GM19455 (cell line): ENCODE results near the gene KCNAB2.

ENCODE experiments used
- ATAC-seq: cut with Tn5 transposase; IDR thresholded peaks from one replicate; pipeline ENCODE4 v1.9.1; 2021; ENCODE audit not compliant: unreplicated experiment

KCNAB2 gene

DNA sequence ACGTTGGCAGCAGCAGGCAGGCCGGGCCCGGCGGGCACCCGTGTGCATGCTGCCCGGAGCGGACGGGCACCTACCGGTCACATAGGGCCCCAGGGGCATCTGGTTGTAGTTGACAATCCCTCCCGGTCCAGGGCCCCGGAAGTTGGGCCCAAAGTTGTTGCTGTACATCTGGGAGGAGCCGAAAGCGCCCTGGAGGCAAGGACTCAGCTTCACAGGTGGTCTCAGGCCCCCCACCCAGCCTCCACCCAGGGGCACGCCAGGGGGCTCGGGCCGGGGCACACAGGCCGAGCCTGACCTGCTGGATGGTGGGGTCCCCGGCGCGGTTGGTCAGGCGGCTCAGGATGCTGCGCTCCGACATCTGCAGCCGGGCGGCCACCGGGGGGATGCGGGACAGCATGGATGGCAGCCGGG, 60.6 kb downstream of the KCNAB2 start:
- ATAC-seq, result no peak

DNA sequence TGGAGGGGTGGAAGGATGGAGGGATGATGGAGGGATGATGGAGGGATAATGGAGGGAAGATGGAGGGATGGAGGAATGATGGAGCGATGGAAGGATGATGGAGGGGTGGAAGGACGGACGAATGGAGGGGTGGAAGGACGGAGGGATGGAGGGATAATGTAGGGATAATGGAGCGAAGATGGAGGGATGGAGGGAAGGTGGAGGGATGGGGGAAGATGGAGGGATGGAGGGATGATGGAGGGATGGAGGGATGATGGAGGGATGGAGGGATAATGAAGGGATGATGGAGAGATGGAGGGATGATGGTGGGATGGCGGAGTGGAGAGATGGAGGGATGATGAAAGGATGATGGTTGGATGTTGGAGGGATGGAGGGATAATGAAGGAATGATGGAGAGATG, 61.3 kb downstream of the KCNAB2 start:
- ATAC-seq, result no peak

DNA sequence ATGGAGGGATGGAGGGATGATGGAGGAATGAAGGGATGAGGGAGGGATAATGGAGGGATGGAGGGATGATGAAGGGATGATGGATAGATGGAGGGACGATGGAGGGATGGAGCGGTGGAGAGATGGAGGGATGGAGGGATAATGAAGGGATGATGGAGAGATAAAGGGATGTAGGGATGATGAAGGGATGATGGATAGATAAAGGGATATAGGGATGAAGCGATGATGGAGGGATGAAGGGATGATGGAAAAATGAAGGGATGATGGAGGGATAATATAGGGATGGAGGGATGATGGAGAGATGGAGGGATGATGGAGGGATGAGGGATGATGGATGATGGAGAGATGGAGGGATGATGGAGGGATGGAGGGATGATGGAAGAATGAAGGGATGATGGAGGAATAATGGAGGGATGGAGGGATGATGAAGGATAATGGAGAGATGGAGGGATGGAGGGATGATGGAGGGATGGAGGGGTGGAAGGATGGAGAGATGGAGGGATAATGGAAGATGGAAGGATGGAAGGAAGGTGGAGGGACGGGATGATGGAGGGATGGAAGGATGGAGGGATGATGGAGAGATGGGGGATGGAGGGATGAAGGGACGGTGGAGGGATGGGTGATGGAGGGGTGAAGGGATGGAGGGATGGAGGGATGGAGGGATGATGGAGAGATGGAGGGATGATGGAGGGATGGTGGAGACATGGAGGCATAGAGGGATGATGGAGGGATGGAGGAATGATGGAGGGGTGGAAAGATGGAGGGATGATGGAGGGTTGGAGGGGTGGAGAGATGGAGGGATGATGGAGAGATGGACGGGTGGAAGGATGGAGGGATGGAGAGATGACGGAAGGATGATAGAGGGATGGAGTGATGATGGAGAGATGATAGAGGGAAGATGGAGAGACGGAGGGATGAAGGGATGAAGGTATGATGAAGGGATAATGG, 62.0 kb downstream of the KCNAB2 start:
- ATAC-seq, result no peak

DNA sequence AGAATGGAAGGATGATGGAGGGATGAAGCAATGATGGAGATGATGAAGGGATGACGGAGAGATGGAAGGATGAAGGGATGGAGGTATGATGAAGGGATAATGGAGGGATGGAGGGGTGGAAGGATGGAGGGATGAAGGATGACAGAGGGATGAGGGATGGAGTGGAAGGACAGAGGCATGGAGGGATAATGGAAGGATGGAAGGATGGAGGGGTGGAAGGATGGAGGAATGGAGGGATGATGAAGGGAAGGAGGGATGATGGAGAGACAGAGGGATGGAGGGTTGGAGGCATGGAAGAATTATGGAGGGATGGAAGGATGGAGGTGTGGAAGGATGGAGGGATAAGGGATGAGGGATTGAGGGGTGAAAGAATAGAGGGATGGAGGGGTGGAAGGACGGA, 62.8 kb downstream of the KCNAB2 start:
- ATAC-seq, result no peak

DNA sequence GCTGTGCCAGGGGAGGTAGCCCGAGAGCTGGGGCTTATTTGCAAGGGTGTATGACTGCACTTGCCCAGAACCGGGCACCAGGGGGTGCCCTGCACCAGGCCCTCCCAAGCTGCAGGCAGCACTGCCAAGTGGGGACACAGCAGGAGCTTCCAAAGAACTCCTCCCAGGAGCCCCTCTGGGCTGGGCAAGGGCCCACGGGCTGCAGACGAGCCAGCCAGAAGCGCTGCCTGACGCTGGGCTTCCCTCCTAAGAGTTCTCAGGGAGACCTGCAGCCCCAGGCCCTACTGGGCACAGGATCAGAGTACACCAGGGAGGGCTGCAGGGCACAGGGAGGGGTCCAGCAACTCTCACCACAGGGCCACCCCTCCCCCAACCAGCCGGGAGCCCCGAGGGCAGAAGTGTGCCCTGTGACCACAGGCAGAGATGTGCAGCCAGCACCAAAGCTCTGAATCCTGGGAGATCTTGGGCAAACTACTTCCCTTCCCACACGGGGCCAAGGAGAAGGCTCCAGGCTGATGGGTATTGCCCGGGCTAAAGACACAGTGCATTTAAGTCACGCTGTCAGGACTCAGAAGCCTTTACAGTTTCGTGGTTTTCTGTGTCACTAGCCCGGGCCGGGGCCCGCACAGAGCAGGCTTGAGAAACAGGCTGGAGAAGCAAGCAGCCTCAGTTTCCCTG, 63.4 kb downstream of the KCNAB2 start:
- no peak for ATAC-seq

DNA sequence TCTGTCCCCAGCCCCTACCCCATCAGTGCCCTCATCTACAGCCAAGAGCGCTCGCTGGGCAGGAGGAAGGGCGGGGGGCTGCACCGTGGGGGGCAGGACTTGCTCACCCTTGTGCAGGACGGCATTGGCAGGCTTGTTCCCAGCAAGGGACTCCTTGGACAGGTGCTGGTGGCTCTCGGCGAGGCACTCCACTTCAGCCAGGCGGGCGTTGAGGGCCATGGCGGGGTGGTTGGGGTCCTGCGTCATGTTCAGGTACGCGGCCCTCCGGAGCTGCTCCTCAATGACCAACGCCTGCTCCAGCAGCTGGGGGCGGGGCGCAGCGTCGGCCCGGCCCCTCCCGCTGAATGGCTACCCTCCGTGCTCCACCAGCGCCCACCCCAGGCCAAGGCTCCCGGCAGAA, 64.0 kb downstream of the KCNAB2 start:
- no peak for ATAC-seq

DNA sequence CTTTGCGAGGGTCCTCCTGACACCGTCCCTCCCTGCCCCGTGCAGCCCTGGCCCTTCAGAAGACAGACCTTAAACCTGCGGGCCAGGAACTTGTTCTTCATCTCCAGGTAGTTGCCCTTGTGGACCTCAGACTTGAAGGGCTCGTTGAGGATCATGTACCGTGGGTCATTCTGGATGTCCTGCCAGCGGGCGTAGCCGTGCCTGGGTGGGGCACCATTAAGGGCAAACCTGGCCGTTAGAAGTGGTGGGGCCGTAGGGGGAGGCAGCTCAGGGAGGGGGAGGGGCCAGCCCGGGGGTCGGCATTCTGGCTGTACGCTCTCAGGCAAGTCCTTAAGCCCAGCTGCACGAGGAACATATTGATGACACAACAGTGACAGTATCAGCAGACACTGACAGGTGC, 64.6 kb downstream of the KCNAB2 start:
- ATAC-seq, result no peak

DNA sequence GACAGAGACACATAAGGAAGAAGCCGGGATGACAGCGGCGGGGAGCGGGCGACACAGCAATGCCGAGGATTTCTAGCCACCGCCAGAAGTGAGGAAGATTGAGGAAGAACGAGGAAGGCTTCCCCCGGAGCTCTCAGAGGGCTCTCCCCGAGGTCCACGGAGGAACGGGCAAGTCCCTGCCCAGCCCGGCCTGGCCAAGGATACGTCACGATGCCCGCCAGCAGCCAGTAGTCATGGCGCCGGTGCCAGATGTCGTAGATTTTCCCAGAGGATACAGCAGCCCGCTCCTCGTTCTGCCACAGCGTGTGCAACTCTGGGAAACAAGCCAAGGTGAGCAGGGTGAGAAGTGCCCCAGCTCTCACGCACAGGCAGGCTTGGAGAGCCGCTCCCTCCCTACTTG, 65.9 kb downstream of the KCNAB2 start:
- ATAC-seq, result no peak

DNA sequence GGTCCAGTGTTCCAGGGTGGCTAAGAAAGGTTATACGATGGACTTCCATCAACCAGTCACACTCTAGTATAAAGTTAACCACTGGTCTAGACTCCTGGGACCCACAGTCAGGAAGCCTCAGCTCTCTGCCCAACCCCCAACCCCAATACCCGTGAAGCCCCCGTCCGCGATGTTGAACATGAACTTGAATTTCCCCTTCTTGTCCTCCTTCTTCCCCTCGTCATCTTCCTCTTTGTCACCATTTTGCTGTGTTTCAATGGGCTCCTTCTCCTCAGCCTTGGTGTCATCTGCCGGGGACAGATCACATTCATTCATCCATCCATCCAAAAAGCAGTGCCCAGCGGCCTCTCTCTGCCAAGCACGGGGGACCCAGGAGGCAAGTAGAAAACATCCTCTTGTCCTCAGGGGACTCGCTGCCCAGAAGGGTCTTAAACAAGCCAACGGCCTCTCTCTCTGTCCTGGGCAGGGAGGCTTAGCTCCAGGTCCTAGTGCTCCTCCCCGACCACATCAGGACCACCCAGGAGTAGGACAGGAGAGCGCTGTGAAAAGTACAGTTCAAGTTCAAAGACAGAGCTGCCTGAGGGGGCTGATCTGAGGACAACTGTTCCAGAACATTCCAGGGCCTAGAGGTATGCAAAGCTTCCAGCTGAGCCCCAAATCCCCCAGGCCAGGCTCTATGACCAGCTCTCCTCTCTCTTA, 66.5 kb downstream of the KCNAB2 start:
- ATAC-seq, result no peak

DNA sequence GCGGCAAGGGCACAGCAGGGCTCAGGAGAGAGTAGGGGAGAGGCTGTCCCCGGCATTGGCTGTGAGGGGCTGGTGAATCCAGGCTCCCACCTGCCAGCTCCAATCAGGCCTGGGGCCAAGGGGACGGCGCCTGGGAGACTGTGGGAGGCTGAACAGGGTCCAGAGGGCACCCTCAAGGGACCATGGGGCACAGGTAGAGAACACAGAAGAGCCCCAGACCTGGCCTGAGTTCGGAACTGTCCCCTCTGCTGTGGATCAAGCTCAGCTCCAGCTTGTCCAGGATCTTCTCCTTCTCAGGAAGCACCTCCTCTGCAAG, 67.0 kb downstream of the KCNAB2 start:
- ATAC-seq, result no peak

DNA sequence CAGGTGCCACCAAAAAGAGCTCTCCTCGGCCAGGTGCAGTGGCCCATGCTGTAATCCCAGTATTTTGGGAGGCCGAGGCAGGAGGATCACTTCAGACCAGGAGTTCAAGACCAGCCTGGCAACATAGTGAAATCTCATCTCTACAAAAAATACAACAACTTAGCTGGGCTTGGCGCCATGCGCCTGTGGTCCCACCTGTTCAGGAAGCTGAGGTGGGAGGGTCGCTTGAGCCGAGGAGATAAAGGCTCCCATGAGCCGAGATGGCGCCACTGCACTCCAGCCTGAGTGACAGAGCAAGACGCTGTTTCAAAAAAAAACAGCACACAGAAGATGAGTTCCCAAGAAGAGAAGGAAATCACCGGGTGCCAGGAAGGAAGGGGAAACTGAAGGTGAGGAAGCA, 67.4 kb downstream of the KCNAB2 start:
- no peak for ATAC-seq

DNA sequence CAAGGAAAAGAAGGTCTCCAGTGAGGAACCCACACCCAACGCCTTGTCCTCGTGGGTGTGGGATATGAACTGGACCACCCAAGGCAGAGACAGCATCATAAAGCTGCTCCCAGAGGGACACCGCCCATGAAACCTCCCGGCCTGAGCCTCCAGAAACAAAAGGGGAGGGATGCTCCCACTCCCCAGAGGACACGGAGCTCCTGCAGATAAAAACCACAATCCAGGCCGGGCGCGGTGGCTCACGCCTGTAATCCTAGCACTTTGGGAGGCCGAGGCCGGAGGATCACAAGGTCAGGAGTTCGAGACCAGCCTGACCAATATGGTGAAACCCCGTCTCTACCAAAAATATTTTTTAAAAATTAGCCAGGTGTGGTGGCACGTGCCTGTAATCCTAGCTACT, 68.1 kb downstream of the KCNAB2 start:
- ATAC-seq, result no peak

DNA sequence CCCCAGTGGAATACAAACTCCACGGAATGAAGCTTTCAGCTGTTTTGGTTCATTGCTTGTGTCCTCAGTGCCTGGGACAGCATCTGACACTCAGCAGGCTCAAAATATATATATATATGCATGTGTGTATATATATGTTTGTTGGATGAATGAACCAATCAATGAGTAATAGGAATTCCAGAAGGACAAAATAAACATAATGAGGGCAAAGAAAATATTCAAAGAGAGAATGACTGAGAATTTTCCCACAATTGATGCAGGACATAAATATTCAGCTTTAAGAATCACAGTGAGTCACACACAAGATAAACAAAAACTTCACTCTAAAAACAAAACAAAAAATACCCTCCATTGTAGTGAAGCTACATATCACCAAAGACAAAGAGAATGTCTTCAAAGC, 70.4 kb downstream of the KCNAB2 start:
- no peak for ATAC-seq

DNA sequence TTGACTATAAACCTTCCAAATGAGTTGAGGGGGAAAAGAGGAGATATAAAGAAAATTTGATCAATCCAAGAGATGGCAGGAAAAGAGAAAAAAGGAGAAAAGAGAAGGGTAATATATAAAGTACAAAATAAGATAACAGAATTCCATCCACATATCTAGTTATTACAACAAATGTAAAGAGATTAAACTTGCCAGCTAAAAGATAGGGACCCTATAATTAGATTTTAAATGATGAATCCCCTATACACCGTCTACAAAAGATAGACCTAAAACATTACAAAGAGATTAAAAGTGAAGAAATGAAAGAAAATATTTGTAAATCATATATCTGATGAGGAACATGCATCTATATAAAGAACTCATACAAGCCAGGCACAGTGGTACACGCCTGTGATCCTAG, 71.4 kb downstream of the KCNAB2 start:
- no peak for ATAC-seq

DNA sequence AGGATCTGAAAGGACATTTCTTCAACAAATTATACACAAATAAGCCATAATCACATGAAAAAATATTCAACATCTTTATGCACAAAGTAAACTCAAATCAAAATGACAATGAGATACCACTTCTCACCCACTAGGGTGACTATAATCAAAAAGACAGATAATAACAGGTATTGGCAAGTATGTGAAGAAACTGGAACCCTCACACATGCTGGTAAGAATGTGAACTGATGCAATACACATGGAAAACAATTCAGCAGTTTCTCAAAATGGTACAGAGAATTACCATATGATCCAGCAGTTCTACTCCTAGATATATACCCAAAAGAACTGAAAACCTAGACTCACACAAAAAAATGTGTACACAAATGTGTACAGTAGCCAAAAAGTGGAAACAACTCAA, 71.9 kb downstream of the KCNAB2 start:
- ATAC-seq, result no peak

DNA sequence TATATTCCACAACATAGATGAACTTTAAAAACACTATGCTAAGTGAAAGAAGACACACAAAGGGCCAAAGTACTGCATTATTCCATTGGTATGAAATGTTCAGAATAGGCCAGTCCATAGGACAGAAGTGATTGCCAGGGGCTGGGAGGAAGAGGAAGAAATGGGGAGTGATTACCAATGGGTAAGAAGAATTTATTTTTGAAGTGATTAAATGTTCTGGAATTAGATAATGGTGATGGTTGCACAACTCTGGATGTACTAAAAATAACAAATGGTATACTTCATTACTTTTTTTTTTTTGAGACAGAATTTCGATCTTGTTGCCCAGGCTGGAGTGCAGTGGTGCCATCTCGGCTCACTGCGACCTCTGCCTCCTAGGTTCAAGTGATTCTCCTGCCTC, 72.7 kb downstream of the KCNAB2 start:
- ATAC-seq, result no peak

DNA sequence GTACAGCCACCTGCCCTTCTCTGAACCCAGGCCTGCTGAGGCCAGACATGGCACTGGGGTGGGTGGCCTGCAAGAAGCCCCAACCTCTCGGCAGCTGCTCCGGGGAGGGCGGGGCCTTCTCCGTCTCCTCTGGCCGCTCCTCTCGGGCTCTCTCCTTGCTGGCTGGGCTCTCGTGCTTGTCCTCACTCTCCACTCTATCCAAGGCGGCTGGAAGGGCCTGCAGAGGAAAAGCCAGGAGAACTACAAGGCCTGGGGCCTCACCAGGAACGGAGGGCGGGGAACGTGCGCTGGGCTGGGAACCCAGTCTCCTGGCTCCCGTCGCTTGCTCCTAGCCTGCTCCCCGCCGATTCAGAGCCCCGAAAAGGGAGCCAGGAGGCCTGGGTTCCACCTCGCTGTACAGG, 75.3 kb downstream of the KCNAB2 start:
- ATAC-seq, result no peak

DNA sequence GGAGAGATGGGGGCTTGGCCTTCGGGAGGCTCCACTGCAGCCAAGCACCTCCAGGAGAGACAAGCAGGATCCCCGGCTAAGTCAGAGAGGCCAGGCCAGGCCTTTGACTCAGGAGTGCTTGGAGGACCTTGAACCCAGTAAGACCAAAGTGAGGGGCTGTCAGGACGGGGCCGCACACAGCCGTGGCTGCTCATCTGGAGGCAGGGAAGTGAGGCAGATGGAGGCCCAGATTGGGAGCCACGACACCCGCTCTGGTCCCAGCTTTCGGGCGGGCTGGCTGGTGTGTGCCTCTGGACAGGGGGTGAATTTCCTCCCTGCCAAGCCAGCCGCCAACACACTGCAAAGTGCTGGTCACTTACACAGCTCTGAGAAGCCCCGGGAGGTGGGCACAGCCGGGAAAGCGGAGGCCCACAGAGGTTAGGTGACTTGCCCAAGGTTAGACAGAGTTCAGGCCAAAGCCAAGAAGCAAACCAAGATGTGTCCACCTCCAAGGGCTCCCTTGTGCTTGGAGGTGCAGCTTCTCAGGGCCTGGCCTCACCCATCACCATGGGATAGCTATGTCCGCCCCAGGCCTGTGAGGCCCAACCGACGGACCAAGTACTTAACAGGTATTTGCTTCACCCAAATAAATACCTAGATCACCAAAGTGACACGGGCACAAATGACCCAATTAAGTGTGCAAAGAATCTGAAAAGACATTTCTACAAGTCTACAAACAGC, 76.1 kb downstream of the KCNAB2 start:
- ATAC-seq, result no peak

DNA sequence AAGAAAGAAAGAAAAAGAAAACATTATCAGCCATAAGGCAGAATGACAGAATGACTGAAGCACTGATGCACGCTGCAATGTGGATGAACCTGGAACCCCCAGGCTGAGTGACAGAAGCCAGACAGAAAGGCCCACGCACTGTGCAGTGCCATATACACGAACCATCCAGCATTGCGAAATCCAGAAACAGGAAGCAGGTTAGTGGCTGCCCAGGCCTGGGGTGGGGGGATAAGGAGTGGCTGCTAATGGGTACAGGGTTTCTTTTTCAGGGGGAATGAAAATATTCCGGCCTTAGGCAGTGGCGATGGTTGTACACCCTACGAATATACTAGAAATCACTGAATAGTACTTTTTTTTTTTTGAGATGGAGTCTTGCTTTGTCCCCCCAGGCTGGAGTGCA, 77.4 kb downstream of the KCNAB2 start:
- ATAC-seq, result no peak

DNA sequence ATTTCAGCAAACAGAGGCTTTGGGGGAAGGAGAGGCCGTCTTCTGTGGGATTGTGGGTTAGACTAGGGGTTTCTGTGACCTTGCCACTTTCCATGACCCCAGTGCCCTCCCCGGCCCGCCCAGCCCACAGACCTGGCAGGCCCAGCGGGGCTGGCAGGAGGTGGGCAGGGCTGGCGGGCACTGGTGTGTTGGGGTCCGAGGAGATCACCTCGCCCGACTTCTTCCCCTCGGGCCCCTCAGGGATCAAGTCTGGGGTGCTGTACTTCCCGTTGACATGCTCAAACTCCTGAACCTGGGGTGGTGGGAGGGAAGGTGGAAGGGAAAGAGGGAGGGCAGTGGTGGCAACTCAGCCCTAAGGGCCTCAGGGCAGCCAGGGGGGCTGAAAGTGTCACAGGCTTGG, 78.1 kb downstream of the KCNAB2 start:
- ATAC-seq, result no peak

DNA sequence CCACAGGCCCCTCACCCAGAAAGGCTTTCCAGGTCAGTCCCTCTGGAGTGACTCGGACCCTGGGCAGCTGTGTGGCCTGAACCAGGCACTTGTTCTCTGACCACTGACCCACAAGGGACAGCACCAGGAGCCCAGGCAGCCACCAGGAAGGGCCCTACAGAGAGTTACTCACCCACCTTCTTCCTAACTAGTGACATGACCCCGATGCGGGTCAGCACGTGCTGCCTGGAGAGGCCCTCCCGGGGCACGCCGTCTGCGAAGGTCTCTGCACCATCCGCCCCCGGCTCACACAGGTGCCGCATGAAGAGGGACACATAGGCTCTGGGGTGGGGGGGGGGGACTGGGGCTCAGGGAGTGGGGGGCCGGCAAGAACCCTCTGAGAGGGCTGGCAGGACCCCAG, 78.7 kb downstream of the KCNAB2 start:
- no peak for ATAC-seq
